Nephron progenitor cell (in vitro differentiated cells): ENCODE results near the gene TFAM.

ENCODE experiments used
- DNase-seq: peaks from one replicate; pipeline ENCODE4 v3.0.0; 2021
- H3K27ac Mint-ChIP-seq: 2 replicates; pipeline ENCODE4 v1.8.0; 2021; ENCODE audit warnings: mild to moderate bottlenecking, moderate library complexity, mixed read lengths
- H3K27me3 Mint-ChIP-seq: 2 replicates; pipeline ENCODE4 v1.8.0; 2021; ENCODE audit warnings: mild to moderate bottlenecking, low read depth, mixed read lengths; ENCODE audit not compliant: poor library complexity
- H3K36me3 Mint-ChIP-seq: 2 replicates; pipeline ENCODE4 v1.8.0; 2021; ENCODE audit warnings: low read depth, mixed read lengths
- H3K4me1 Mint-ChIP-seq: 2 replicates; pipeline ENCODE4 v1.8.0; 2021; ENCODE audit warnings: mixed read lengths
- H3K4me3 Mint-ChIP-seq: 2 replicates; pipeline ENCODE4 v1.8.0; 2021; ENCODE audit warnings: mild to moderate bottlenecking, moderate library complexity, mixed read lengths
- H3K9me3 Mint-ChIP-seq: 2 replicates; pipeline ENCODE4 v1.8.0; 2021; ENCODE audit warnings: mild to moderate bottlenecking, moderate library complexity, mixed read lengths
- TF ChIP-seq, protein P1 (sequence below): fragments of 200-600 bp; sonication (generic); IDR thresholded peaks from 2 replicates; pipeline ENCODE4 v1.5.0; 2021; ENCODE audit warnings: antibody characterized with exemption

TFAM gene

DNA sequence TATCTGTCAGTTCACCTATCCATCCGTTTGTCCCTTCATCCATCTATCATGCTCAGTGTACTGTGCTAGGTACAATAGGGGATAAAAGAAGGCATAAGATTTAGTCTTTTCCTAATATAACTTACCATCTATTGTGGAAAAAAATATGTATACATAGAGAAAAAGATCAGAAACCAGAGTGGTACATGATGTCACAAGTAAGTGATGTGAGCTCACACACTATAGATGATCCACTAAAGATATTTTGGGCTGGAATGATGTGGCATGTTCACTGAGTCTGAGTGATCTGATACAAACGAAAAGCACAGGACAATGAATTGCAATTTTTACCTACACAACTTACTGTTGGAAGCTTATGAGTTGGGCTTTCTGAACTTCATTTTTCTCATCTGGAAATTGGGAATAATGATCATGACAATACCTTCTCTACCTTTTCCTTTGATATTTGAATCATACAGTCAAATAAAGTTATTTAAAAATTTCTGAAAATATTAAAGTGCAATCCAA is 2.7 kb upstream of the TFAM start:
- no peak overlapping the region for H3K27ac Mint-ChIP-seq
- DNase-seq, result no peak
- no peaks in the 10 kb centered on the region for H3K9me3 Mint-ChIP-seq
- no peak overlapping the region for H3K4me3 Mint-ChIP-seq
- peaks cover 24% of the 10 kb centered on the region for H3K4me1 Mint-ChIP-seq
- peaks cover 6% of the 10 kb centered on the region for H3K36me3 Mint-ChIP-seq
- peaks cover 5% of the 10 kb centered on the region for H3K27me3 Mint-ChIP-seq
- TF ChIP-seq, protein P1, sequence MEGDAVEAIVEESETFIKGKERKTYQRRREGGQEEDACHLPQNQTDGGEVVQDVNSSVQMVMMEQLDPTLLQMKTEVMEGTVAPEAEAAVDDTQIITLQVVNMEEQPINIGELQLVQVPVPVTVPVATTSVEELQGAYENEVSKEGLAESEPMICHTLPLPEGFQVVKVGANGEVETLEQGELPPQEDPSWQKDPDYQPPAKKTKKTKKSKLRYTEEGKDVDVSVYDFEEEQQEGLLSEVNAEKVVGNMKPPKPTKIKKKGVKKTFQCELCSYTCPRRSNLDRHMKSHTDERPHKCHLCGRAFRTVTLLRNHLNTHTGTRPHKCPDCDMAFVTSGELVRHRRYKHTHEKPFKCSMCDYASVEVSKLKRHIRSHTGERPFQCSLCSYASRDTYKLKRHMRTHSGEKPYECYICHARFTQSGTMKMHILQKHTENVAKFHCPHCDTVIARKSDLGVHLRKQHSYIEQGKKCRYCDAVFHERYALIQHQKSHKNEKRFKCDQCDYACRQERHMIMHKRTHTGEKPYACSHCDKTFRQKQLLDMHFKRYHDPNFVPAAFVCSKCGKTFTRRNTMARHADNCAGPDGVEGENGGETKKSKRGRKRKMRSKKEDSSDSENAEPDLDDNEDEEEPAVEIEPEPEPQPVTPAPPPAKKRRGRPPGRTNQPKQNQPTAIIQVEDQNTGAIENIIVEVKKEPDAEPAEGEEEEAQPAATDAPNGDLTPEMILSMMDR, result no peak

DNA sequence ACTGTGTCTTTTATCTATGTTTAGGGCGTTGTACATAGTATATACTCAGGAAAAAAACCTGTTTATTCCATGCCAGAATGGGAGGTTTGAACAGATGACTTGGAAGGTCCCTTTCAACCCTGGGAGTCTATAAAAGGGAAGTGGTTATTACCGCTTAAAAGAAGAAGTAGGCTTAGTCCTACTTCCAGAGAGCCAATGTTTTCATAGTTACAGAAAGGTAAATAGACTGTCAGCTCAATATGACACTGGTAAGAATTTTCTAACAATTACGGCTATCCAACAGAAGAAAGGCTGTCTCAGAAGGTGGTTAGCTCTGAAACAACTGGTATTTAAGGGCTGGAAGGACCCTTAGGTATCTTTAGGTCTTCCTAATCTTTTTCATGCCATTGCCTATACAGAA is 1.1 kb upstream of the TFAM start:
- peaks cover 18% of the 10 kb centered on the region for H3K36me3 Mint-ChIP-seq
- TF ChIP-seq, protein P1, result no peak
- DNase-seq, result no peak
- no peaks in the 10 kb centered on the region for H3K9me3 Mint-ChIP-seq
- H3K4me1 Mint-ChIP-seq, result peaks cover 29% of the 10 kb centered on the region
- no peak overlapping the region for H3K27ac Mint-ChIP-seq
- H3K4me3 Mint-ChIP-seq, result peak overlapping the region; percentile 94
- peaks cover 5% of the 10 kb centered on the region for H3K27me3 Mint-ChIP-seq

DNA sequence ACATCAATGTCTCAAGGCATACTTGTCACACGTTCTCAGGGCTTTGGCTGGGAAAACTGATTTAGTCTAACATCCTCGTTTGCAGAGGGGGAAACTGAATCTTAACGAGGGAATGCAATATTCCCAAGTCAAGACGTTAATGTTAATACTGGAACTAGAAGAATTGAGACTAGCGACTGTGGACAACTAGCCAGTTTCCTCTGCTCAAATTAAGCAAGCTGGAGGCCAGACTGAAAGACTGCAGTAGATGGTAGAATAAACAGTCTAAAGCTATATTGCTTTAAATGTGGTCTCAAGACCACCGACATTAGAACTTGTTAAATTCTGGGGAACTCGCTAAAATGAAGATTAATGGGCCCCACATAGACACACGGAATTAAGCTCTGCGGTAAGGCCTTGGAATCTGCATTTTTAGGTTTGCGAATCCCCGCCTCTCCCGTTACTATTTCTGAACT is 639 bp upstream of the TFAM start:
- Mint-ChIP-seq H3K4me3 (peak overlapping the region; percentile 94), H3K36me3 (peaks cover 22% of the 10 kb centered on the region), H3K4me1 (peaks cover 29% of the 10 kb centered on the region), H3K27me3 (peaks cover 5% of the 10 kb centered on the region), H3K27ac (peak overlapping the region; percentile 95), H3K9me3 (no peaks in the 10 kb centered on the region)
- TF ChIP-seq, protein P1, result no peak
- no peak for DNase-seq

DNA sequence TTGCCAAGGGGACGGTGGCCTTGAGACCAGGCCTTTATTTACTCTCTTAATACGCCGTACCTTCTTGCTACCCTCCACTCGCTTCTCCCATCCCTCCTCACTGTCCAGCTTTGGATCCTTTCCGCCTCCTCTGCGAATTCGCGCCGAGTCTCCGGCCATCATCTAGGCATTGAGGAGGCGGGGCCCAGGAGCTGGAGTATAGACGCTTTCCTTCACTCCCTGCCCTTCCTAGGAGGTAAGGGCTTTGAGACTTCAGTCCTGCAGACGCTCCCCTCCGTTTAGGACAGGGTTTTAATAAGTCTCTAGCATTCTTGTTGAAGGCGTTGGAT is 538 bp downstream of the TFAM start:
- Mint-ChIP-seq H3K27me3 (peaks cover 5% of the 10 kb centered on the region), H3K4me1 (peaks cover 29% of the 10 kb centered on the region), H3K9me3 (no peaks in the 10 kb centered on the region), H3K4me3 (peak overlapping the region; percentile 94), H3K36me3 (peaks cover 31% of the 10 kb centered on the region), H3K27ac (peak overlapping the region; percentile 95)
- peak; percentile 62 for DNase-seq
- TF ChIP-seq, protein P1, result no peak

DNA sequence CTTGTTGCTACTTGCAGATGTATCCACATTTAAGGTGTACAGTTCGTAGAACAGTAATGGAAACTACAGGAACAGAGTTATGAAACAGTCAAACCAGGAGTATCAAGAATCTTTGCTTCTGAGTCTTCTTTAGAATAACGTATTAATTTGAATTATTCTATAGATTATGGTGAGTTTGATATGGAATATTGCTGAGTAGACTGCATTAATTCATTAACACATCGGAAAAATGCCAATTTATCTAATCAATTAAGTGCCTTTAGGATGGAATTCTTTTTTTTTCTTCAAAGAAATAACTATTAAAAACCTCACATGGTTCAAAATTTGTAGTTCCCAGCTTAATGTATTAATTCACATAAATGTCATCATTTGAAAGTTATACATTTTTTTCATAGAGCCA is 3.8 kb downstream of the TFAM start:
- H3K4me1 Mint-ChIP-seq, result peaks cover 29% of the 10 kb centered on the region
- TF ChIP-seq, protein P1, result no peak
- H3K4me3 Mint-ChIP-seq, result no peak overlapping the region
- H3K27me3 Mint-ChIP-seq, result no peaks in the 10 kb centered on the region
- DNase-seq, result no peak
- no peaks in the 10 kb centered on the region for H3K9me3 Mint-ChIP-seq
- H3K36me3 Mint-ChIP-seq, result peaks cover 55% of the 10 kb centered on the region
- no peak overlapping the region for H3K27ac Mint-ChIP-seq

DNA sequence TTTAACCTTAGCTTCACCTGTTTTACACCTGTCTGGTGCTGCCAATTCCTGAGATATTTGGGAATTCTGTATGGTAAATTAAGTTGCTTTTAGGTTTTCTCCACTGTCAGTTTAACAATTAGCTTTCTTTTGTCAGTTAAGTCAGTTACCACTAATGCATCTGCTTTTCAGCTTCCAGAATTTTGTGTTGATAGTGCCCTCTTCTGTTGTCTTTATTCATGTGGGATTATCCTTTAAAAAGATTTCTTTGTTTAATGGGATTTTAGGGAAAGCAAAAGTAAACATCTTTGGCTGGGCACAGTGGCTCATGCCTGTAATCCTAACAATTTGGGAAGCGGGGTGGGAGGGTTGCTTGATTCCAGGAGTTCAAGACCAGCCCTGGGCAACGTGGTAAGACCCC is 8.1 kb downstream of the TFAM start:
- Mint-ChIP-seq H3K4me1 (no peaks in the 10 kb centered on the region), H3K36me3 (peaks cover 78% of the 10 kb centered on the region), H3K9me3 (no peaks in the 10 kb centered on the region), H3K27ac (no peak overlapping the region), H3K4me3 (no peak overlapping the region), H3K27me3 (no peaks in the 10 kb centered on the region)
- TF ChIP-seq, protein P1, result no peak
- no peak for DNase-seq
